ENCODE data around the gene TEX2. TPM values are rescaled to one million over a fixed set of nuclear protein-coding genes. Genes with fewer than 3 reads are reported as not detected.
A peak's percentile ranks its signal among the peaks of the same experiment; 100 is the strongest.

Gene TEX2
- 35.5 and 36.2 TPM in 2 replicates for total RNA-seq (2014; rRNA removed; shearing (Covaris generic))

GRCh38 chr17:64263000-64263766 is at the start of gene TEX2:
Gene TEX2 (minus strand): TSS chr17:64263260. CDS start chr17:64214217, 49,043 bp downstream.
- peaks cover 10% of the 10 kb centered on the region; the same call in 1 of the 2 replicates for H3K4me1 ChIP-seq
- no peaks in the 10 kb centered on the region for H3K9me3 ChIP-seq (replicated peaks)
- H3K4me3 ChIP-seq, result peak within 1 kb of the TSS; percentile 94
- H3K36me3 ChIP-seq, result no peaks in the 10 kb centered on the region
- H3K27ac ChIP-seq, result peak within 1 kb of the TSS; percentile 83
- no peaks in the 10 kb centered on the region for H3K27me3 ChIP-seq
- DNase-seq, result peak; percentile 89 to 94

DNA sequence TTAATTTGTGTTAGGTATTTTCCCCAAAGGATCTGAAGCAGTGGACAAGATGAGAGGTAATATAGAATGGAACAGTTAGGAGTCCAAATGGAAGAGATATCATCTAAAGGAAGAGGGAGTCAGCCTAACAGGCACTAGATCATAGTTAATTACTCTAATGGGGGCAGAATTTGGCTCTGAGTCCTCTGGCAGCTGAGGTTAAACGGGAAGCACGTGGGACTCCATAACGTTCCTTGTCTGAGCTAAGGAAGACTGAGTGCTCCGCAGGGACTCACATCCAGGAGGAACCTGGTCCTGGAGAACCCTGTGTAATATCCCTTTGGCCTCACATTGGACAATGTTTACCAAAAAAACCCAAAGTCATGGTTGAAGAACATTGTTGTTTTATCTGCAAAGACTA is 46.6 kb upstream of the TEX2 start:
- Histone ChIP-seq H3K9me3 (replicated peaks) (no peaks in the 10 kb centered on the region), H3K4me1 (no peaks in the 10 kb centered on the region), H3K4me3 (no peak overlapping the region), H3K36me3 (no peaks in the 10 kb centered on the region), H3K27me3 (no peaks in the 10 kb centered on the region), H3K27ac (no peak overlapping the region)
- DNase-seq, result no peak

DNA sequence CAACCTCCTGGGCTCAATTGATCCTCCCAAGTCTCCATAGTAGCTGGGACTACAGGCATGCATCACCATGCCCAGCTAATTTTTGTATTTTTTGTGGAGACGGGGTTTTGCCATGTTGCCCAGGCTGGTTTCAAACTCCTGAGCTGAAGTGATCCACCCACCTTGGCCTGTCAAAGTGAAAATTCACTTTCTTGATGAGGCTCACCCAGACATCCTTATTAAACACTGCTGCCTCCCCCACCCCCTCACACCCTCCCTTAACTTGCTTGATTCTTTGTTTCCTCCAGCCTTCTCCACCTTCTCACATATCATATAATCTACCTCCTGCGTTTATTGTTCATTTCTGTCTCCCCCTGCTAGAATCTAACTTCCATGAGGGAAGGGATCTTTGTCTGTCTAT is 46.0 kb upstream of the TEX2 start:
- no peaks in the 10 kb centered on the region for H3K27me3 ChIP-seq
- no peaks in the 10 kb centered on the region for H3K9me3 ChIP-seq (replicated peaks)
- H3K4me1 ChIP-seq, result no peaks in the 10 kb centered on the region
- H3K4me3 ChIP-seq, result no peak overlapping the region
- DNase-seq, result no peak
- H3K27ac ChIP-seq, result no peak overlapping the region
- H3K36me3 ChIP-seq, result no peaks in the 10 kb centered on the region

GRCh38 chr17:64306850-64307463 is 43.9 kb upstream of the TEX2 start:
- Histone ChIP-seq H3K27me3 (no peaks in the 10 kb centered on the region), H3K36me3 (no peaks in the 10 kb centered on the region), H3K4me1 (no peaks in the 10 kb centered on the region), H3K4me3 (no peak overlapping the region), H3K27ac (no peak overlapping the region), H3K9me3 (replicated peaks) (no peaks in the 10 kb centered on the region)
- peak; percentile 43 to 79 for DNase-seq

DNA sequence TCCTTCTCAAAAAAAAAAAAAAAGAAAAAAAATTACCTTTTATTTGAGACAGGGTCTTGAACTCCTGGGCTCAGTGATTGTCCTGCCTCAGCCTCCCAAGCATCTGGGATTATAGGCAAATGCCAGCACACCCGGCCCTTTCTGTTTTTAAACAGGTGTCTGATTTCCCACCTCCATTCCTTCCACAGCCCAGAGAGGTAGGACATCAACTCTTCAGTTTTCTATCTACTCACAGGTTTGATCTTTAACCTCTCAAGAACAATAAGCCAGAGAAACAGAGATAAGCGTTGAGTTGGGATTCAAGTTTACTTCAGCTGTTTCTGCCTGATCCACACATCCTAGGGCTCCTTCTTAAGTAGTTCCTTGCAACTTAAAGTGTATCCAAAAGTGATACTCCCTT is 41.5 kb upstream of the TEX2 start:
- Histone ChIP-seq H3K27me3 (no peaks in the 10 kb centered on the region), H3K27ac (no peak overlapping the region)

GRCh38 chr17:64300699-64300965 is 37.6 kb upstream of the TEX2 start:
- Histone ChIP-seq H3K27ac (no peak overlapping the region), H3K4me1 (no peaks in the 10 kb centered on the region), H3K9me3 (replicated peaks) (no peaks in the 10 kb centered on the region), H3K36me3 (no peaks in the 10 kb centered on the region), H3K27me3 (no peaks in the 10 kb centered on the region), H3K4me3 (no peak overlapping the region)
- no peak for DNase-seq

More for the DNA sequence above, 41.5 kb upstream of the TEX2 start:
- H3K4me3 ChIP-seq, result no peak overlapping the region
- no peaks in the 10 kb centered on the region for H3K4me1 ChIP-seq
- no peaks in the 10 kb centered on the region for H3K36me3 ChIP-seq
- no peak for DNase-seq
- no peaks in the 10 kb centered on the region for H3K9me3 ChIP-seq (replicated peaks)

DNA sequence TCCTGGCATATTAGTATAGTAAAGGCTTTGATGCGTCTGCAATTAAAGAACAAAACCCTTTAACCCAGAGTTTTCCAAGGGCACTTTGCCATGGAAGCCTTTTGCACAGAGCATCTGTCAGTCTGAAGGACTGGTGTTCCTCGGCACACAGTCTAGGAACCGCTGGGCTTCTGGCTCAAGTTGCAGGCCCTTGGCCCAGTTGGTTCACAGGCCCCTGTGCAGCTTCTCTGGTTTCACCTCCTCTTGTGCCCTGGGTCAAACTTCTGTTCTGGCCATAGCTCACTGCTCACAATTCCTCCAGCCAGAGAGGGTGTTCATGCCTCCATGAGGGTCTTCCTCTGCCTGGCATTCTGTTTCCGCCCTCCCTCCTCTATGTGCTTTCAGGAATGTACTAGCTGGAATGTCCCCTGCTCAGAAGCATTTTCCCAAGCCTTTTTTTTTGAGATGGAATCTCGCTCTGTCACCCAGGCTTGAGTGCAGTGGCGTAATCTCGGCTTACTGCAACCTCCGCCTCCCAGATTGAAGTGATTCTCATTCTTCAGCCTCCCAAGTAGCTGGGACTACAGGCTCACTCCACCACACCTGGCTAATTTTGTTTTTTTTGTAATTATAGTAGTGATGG is 34.5 kb upstream of the TEX2 start:
- no peaks in the 10 kb centered on the region for H3K4me1 ChIP-seq
- no peak overlapping the region for H3K4me3 ChIP-seq
- no peak for DNase-seq
- no peak overlapping the region for H3K27ac ChIP-seq
- no peaks in the 10 kb centered on the region for H3K36me3 ChIP-seq
- no peaks in the 10 kb centered on the region for H3K9me3 ChIP-seq (replicated peaks)
- H3K27me3 ChIP-seq, result no peaks in the 10 kb centered on the region

DNA sequence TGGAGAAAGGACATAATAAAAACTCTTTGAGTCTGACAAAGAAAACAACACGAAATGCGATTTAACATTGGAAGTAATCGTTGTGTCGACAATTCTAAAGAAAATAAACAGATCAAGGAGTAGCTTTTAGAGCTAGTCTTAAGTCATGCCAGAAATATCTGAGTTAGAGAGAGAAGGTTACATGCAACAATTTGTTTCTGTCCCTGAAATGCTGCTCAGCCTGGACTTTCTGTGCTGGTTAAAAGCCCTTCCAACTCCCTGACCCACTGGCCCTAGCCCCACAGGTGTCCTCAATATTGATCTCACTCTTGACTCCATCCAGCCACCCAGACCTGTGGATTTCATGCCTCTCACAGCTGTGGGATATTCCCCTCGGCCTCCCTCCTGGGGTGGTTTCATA is 33.2 kb upstream of the TEX2 start:
- Histone ChIP-seq H3K4me3 (no peak overlapping the region), H3K27ac (no peak overlapping the region), H3K9me3 (replicated peaks) (no peaks in the 10 kb centered on the region; the same call in 1 of the 2 replicates), H3K27me3 (no peaks in the 10 kb centered on the region), H3K4me1 (no peaks in the 10 kb centered on the region), H3K36me3 (no peaks in the 10 kb centered on the region)
- no peak for DNase-seq

GRCh38 chr17:64295146-64295545 is 32.1 kb upstream of the TEX2 start:
- Histone ChIP-seq H3K36me3 (no peaks in the 10 kb centered on the region), H3K9me3 (replicated peaks) (no peaks in the 10 kb centered on the region; the same call in 1 of the 2 replicates), H3K4me3 (no peak overlapping the region), H3K27ac (no peak overlapping the region), H3K4me1 (no peaks in the 10 kb centered on the region), H3K27me3 (no peaks in the 10 kb centered on the region)
- no peak for DNase-seq

DNA sequence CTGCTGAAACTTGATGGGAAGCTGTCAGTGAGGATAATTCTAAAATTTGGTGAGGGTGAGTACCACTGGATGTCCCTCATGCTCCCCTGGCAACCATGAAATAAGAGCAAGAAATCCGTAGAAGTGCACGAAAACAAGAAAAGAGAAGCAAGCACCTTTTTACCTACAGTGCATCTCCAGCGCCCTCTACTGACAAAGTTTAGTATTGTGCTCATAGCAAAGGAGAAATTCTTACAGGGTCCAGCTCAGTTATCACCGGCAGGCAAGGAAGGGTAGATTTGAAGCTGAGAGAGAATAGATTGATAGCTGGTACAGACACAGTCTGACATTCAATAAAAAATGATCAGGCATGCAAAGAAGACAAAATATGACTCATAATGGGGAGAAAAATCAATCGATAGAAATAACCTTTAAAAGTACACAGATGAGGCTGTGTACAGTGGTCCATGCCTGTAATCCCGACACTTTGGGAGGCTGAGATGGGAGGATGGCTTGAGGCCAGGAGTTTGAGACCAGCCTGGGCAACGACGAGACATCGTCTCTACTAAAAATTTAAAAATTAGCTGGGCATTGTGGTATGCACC is 28.3 kb upstream of the TEX2 start:
- no peak overlapping the region for H3K27ac ChIP-seq
- no peak overlapping the region for H3K4me3 ChIP-seq
- DNase-seq, result peak in 1 of 2 experiments; percentile 47
- no peaks in the 10 kb centered on the region for H3K36me3 ChIP-seq
- H3K4me1 ChIP-seq, result no peaks in the 10 kb centered on the region
- no peaks in the 10 kb centered on the region for H3K27me3 ChIP-seq
- H3K9me3 ChIP-seq (replicated peaks), result no peaks in the 10 kb centered on the region; the same call in 1 of the 2 replicates

GRCh38 chr17:64289741-64290141 is 26.7 kb upstream of the TEX2 start:
- Histone ChIP-seq H3K36me3 (no peaks in the 10 kb centered on the region), H3K4me1 (no peaks in the 10 kb centered on the region), H3K27ac (no peak overlapping the region), H3K9me3 (replicated peaks) (no peaks in the 10 kb centered on the region; the same call in 1 of the 2 replicates), H3K4me3 (no peak overlapping the region), H3K27me3 (no peaks in the 10 kb centered on the region)
- no peak for DNase-seq

DNA sequence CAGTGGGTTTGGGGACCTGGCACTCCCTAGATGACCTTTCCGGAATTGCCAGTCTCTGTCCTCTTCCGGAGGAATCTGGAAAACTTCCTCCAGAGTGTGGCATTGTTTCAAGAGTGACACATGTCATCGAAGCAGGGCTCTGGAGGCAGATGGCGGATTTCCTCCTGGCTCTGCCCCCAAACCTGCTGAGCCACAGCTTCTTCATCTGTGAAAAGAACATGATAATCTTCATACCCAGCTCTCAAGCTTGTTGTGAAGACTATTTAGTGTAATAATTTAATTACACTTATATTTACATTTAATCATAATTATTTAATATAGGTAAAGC is 19.7 kb upstream of the TEX2 start:
- no peak for DNase-seq
- Histone ChIP-seq H3K27me3 (no peaks in the 10 kb centered on the region), H3K36me3 (no peaks in the 10 kb centered on the region)

DNA sequence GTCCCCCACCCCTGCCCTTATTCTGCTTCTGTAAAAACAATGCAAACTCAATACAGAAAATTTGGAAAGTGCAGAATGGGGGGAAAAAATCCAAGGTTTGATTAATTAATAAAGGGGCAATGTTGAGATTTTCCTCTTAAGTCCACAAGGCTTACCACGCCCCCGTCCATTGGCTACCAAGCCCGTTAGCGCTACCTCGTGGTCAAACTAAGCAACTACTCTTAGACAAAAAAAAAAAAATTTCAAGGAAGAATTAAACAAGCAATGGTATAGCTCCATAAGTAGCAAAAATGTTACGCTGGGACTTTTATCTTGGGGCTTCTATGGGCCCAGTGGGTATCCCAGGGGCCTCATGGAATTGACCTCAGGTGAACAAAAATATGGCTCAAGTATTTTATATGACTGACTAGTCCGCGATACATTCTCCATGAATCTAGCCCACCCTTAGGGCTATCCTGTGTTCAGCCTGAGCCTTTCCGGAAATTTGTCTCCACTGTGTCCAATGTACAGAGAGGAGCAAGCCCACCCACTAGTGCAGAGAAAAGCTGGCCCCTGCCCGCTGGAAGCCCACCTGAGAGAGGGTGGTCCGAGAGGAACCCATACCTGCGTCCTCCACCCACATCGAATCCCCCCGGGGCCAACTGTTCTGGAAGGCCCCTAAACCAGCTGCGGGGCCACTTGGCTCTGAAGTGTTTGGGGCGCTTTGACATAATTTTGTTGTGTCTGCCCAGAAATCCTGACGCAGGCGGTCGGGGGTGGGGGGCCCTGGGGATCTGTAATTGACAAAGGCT is 19.1 kb upstream of the TEX2 start:
- no peaks in the 10 kb centered on the region for H3K27me3 ChIP-seq
- no peaks in the 10 kb centered on the region for H3K36me3 ChIP-seq
- DNase-seq, result peak; percentile 44 to 82
- H3K4me3 ChIP-seq, result peak overlapping the region; percentile 10; the same call in 1 of the 2 replicates
- H3K27ac ChIP-seq, result no peak overlapping the region
- H3K9me3 ChIP-seq (replicated peaks), result no peaks in the 10 kb centered on the region
- H3K4me1 ChIP-seq, result peaks cover 7% of the 10 kb centered on the region

More for the DNA sequence above, 19.7 kb upstream of the TEX2 start:
- H3K27ac ChIP-seq, result no peak overlapping the region
- H3K9me3 ChIP-seq (replicated peaks), result no peaks in the 10 kb centered on the region
- H3K4me3 ChIP-seq, result no peak overlapping the region; the same call in 1 of the 2 replicates
- H3K4me1 ChIP-seq, result peaks cover 1% of the 10 kb centered on the region

DNA sequence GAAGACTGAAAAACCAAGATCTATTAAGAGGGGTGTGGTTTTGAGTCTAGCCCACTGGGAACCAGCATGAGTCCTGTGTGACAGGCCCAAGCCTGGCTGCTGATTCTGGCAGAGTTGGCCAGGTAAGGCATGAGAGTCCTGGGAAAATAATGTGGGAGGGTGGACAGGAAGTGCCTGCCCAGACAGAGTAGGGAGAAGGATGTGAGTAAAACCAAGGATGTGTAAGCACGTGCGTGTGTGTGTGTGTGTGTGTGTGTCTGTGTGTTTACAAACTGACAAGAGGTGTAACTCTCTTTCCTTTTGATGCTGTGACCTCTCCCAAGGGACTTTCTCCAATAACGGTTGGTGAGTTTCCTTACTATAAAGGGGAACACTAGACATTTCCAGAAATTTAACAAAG is 15.6 kb upstream of the TEX2 start:
- no peak overlapping the region for H3K4me3 ChIP-seq
- DNase-seq, result no peak
- peaks cover 9% of the 10 kb centered on the region for H3K4me1 ChIP-seq
- no peaks in the 10 kb centered on the region for H3K36me3 ChIP-seq
- H3K27me3 ChIP-seq, result no peaks in the 10 kb centered on the region
- no peaks in the 10 kb centered on the region for H3K9me3 ChIP-seq (replicated peaks)
- H3K27ac ChIP-seq, result no peak overlapping the region

Data from SJCRH30 (cell line).